Ascending aorta (tissue), 2 donors: ENCODE results near the gene RBMS2. TPM values are rescaled to one million over a fixed set of nuclear protein-coding genes. Genes with fewer than 3 reads are reported as not detected.

ENCODE experiments used
- DNase-seq, 2 donors: peaks; one replicate each; pipeline ENCODE4 v3.0.0-alpha.2; 2019; ENCODE audit warnings: low spot score in 2 of 2
- H3K27ac ChIP-seq, 2 donors: fragments of 200-600 bp; sonication (generic); one replicate each; pipeline ENCODE4 v1.5.1; 2016 to 2017; ENCODE audit warnings: mild to moderate bottlenecking in 1 of 2
- H3K27me3 ChIP-seq: fragments of 200-600 bp; sonication (generic); one replicate; pipeline ENCODE4 v1.5.1; 2017
- H3K36me3 ChIP-seq, 2 donors: fragments of 200-600 bp; sonication (generic); one replicate each; pipeline ENCODE4 v1.5.1; 2016
- H3K4me1 ChIP-seq, 2 donors: fragments of 200-600 bp; sonication (generic); one replicate each; pipeline ENCODE4 v1.5.1; 2016 to 2017; ENCODE audit warnings: mild to moderate bottlenecking in 1 of 2
- H3K4me3 ChIP-seq, 2 donors: fragments of 200-600 bp; sonication (generic); one replicate each; pipeline ENCODE4 v1.5.1; 2016 to 2017; ENCODE audit warnings: mild to moderate bottlenecking in 1 of 2
- H3K9me3 ChIP-seq, 2 donors: fragments of 200-600 bp; sonication (generic); one replicate each; pipeline ENCODE4 v1.5.1; 2016
- intact Hi-C: fragments of 100-400 bp; cut with DNase I; formaldehyde crosslinking; loops from one replicate; pipeline ENCODE4 v1.15.1; 2023
- total RNA-seq: library from RNA; depleted of rRNA; stranded (reverse); fragments of >200 nt; gene quantifications from one replicate; pipeline ENCODE4 v1.1.0, GENCODE V29; 2016
- TF ChIP-seq, protein P1 (sequence below), 3 experiments: fragments of 200-600 bp in 2 of 3; fragments of 450-650 bp in 1 of 3; sonication (generic) in 2 of 3; IDR thresholded peaks; one replicate each; pipeline ENCODE4 v1.5.1; 2016 to 2019; ENCODE audit warnings: antibody characterized with exemption in 3 of 3, mild to moderate bottlenecking in 1 of 3, moderate library complexity in 1 of 3

The RBMS2 gene
- total RNA-seq, 1 donor from 2014 or later = 21.3 TPM

GRCh38 chr12:56629459-56630179, 108.0 kb downstream of the RBMS2 start:
- Histone ChIP-seq H3K36me3 (peaks cover 0 to 5% of the 10 kb centered on the region in 2 donors), H3K4me3 (peak overlapping the region; percentile 90 to 97), H3K27ac (peak overlapping the region; percentile 85 to 92), H3K9me3 (no peaks in the 10 kb centered on the region), H3K4me1 (peaks cover 15 to 51% of the 10 kb centered on the region in 2 donors), H3K27me3 (no peaks in the 10 kb centered on the region)
- DNase-seq = no peak
- intact Hi-C loops = no loop called here
- TF ChIP-seq, protein P1, sequence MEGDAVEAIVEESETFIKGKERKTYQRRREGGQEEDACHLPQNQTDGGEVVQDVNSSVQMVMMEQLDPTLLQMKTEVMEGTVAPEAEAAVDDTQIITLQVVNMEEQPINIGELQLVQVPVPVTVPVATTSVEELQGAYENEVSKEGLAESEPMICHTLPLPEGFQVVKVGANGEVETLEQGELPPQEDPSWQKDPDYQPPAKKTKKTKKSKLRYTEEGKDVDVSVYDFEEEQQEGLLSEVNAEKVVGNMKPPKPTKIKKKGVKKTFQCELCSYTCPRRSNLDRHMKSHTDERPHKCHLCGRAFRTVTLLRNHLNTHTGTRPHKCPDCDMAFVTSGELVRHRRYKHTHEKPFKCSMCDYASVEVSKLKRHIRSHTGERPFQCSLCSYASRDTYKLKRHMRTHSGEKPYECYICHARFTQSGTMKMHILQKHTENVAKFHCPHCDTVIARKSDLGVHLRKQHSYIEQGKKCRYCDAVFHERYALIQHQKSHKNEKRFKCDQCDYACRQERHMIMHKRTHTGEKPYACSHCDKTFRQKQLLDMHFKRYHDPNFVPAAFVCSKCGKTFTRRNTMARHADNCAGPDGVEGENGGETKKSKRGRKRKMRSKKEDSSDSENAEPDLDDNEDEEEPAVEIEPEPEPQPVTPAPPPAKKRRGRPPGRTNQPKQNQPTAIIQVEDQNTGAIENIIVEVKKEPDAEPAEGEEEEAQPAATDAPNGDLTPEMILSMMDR (IDR thresholded peaks at IDR 0.05) = no peak

DNA sequence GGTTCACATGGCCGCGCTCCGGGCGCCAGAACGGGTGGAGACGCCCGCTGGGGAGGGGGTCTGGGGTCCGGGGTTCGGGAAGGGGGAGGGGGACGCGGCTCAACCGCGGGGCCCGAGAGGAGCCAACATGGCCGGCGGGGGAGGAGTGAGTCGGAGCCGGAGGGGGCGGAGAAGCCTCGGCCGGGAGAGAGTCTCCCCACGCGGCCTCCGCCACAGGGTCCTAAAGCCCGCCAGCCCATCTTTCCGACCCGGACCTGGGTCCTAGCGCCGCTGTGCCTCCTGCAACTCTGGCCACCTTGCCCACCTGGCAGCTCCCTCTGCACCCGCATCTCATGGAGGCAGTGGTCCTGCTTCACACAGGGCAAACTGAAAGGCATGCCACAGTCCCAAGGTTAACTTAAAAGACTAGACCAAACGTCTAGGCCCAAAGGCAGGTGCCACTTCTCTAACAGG, 108.6 kb downstream of the RBMS2 start, which contains the start of gene BAZ2A:
BAZ2A (minus strand) TSS at position 147 of the 453 bp plus-strand sequence. CDS start 12,796 bp downstream, outside the sequence.
- H3K9me3 ChIP-seq = no peaks in the 10 kb centered on the region
- TF ChIP-seq, protein P1 (IDR thresholded peaks at IDR 0.05) = no peak
- H3K36me3 ChIP-seq = peaks cover 0 to 5% of the 10 kb centered on the region in 2 donors
- intact Hi-C loops = no loop called here
- no peaks in the 10 kb centered on the region for H3K27me3 ChIP-seq
- H3K27ac ChIP-seq = peak within 1 kb of the TSS; percentile 85 to 92
- peak; percentile 64 to 92 for DNase-seq
- peak within 1 kb of the TSS; percentile 90 to 97 for H3K4me3 ChIP-seq
- H3K4me1 ChIP-seq = peaks cover 15 to 46% of the 10 kb centered on the region in 2 donors

DNA sequence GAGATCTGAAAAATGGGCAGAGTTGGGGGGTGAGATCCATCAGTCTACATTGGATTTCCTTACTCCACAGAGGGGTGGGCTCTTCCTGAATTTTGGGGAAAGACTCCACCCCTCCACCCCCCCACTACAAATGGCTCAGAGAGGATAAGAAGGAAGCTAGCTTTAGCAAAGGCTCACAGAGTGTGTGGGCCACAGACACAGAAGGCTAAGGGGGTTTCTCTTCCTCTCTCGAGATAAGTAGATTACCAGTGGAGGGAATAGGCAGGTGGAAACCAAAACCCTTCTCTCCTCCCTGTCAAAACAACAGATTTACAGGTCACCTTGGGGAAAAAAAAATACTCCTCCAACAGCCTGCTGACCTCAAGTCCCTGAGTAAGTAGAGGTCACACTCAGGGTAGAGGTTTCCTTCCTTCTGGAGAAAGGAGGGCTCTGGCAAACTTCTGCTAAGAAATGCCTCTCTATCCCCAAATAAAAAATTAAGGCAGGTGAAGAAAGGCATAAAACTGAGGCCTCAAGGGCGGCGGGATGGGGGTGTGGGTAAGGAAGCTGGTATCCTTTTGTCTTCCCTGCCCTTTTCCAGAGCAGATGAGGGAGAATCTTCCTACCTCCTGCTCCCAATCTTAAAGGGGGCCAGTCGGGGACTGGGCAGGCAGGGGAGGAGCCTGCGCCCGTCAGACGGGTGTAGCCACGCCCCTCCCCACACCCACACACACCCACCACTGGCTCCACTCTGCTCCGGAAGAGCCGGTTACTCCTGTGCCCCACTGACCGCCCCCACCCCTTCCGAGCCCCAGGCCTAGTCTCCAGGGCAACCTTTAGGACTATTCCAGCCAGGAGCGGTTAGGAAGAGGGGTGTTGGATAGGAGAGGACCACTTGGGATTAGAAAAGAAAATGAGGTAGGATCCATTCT, 110.4 kb downstream of the RBMS2 start:
- intact Hi-C loops = no loop called here
- Histone ChIP-seq H3K27me3 (no peaks in the 10 kb centered on the region), H3K36me3 (no peaks in the 10 kb centered on the region), H3K27ac (peak overlapping the region; percentile 82 to 95), H3K9me3 (no peaks in the 10 kb centered on the region), H3K4me3 (peak overlapping the region; percentile 37 to 93), H3K4me1 (peaks cover 18 to 42% of the 10 kb centered on the region in 2 donors)
- TF ChIP-seq, protein P1 (IDR thresholded peaks at IDR 0.05) = no peak
- peak in 1 of 2 donors; percentile 81 for DNase-seq

DNA sequence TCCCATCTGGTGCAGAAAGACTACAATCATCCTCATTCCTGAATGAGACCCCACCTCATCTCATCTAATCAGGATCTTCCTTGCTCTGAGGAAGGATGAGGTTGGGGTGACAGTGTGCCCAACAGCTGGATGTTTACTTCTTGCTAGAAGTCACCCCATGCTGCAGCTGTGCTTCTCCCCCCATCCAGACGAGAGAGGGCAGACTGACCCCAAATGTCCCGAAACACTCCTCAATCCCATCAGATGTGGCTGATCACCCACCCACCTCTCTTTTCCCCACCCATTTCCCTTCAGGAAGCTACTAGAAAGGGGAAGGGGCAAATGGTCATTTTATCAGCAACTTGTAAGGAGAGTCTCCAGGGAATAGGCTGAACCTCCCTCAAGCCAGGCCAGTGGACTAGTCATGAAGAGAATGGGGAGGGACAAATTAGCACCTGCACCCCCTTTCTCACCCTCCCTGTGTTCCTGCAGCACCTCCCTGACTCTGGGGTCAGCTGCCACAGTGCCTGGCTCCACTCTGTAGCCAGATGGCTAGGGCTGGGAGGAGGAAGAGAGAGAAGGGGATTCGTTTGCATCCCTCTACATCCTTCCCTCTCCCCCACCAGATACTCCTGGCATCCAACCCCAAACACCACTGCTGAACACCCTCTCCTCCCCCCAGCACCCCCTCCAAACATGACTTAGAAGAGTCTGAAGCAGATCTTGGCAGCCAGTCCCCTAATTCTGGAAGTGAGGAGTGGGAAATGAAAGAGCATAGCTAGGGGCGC, 111.3 kb downstream of the RBMS2 start:
- Histone ChIP-seq H3K4me1 (peaks cover 18 to 44% of the 10 kb centered on the region in 2 donors), H3K27ac (peak overlapping the region; percentile 82 to 95), H3K9me3 (no peaks in the 10 kb centered on the region), H3K36me3 (peaks cover under 1 to 5% of the 10 kb centered on the region in 2 donors), H3K27me3 (no peaks in the 10 kb centered on the region), H3K4me3 (peak overlapping the region; percentile 37 to 93)
- TF ChIP-seq, protein P1 (IDR thresholded peaks at IDR 0.05) = no peak
- no peak for DNase-seq
- intact Hi-C loops = no loop called here
